CD14-positive monocyte (primary cell): ENCODE measurements around the gene RNGTT. TPM values are rescaled to one million over a fixed set of nuclear protein-coding genes. Genes with fewer than 3 reads are reported as not detected.

Source experiments
- DNase-seq, 3 donors: peaks; one replicate each; pipeline ENCODE4 v3.0.0-alpha.2; 2011 to 2022
- H2AFZ ChIP-seq: 2 replicates; pipeline ENCODE4 v1.6.0; 2012; ENCODE audit warnings: mild to moderate bottlenecking, low read depth, low read length, inconsistent platforms; ENCODE audit not compliant: insufficient read depth, poor library complexity, severe bottlenecking
- H3K27ac ChIP-seq, 2 donors: 1 replicate in 1 of 2; 2 replicates in 1 of 2; pipeline ENCODE4 v1.5.1; 2012 to 2013; ENCODE audit warnings: low read length in 2 of 2, control low read depth in 1 of 2, inconsistent platforms in 1 of 2, low read depth in 1 of 2, mild to moderate bottlenecking in 1 of 2
- H3K27me3 ChIP-seq, 2 donors: one replicate each; pipeline versions ENCODE4 v1.6.0 to v1.6.1; 2011 to 2013; ENCODE audit warnings: low read length in 2 of 2; ENCODE audit not compliant: control insufficient read depth in 2 of 2, insufficient read depth in 2 of 2
- H3K36me3 ChIP-seq, 2 donors: replicated peaks in 1 of 2; 1 replicate in 1 of 2; 2 replicates in 1 of 2; pipeline versions ENCODE4 v1.5.1 to v1.6.1; 2012 to 2013; ENCODE audit warnings: low read length in 2 of 2, control low read depth in 1 of 2, inconsistent platforms in 1 of 2, mild to moderate bottlenecking in 1 of 2; ENCODE audit not compliant: insufficient read depth in 2 of 2, control insufficient read depth in 1 of 2
- H3K4me1 ChIP-seq, 2 donors: 1 replicate in 1 of 2; 2 replicates in 1 of 2; pipeline versions ENCODE4 v1.5.1 to v1.6.1; 2012 to 2013; ENCODE audit warnings: low read length in 2 of 2, control low read depth in 1 of 2, inconsistent platforms in 1 of 2, mild to moderate bottlenecking in 1 of 2, moderate library complexity in 1 of 2; ENCODE audit not compliant: insufficient read depth in 2 of 2, control insufficient read depth in 1 of 2
- H3K4me2 ChIP-seq: replicated peaks from 2 replicates; pipeline ENCODE3; 2012; ENCODE audit warnings: low read length, moderate library complexity, mild to moderate bottlenecking; ENCODE audit not compliant: poor library complexity, severe bottlenecking; ENCODE audit errors: extremely low read depth
- H3K4me3 ChIP-seq, 3 experiments: fragments of 200-600 bp in 1 of 3; sonication (generic) in 1 of 3; replicated peaks in 1 of 3; 1 replicate in 2 of 3; 2 replicates in 1 of 3; pipeline ENCODE4 v1.5.1; 2011 to 2013; ENCODE audit warnings: low read length in 3 of 3, mild to moderate bottlenecking in 3 of 3, control low read depth in 2 of 3, low read depth in 2 of 3, inconsistent platforms in 1 of 3, moderate library complexity in 1 of 3
- H3K79me2 ChIP-seq: 2 replicates; pipeline ENCODE4 v1.6.0; 2012; ENCODE audit warnings: mild to moderate bottlenecking, control low read depth, inconsistent platforms, low read length, moderate library complexity; ENCODE audit not compliant: insufficient read depth
- H3K9ac ChIP-seq: 2 replicates; pipeline ENCODE4 v1.6.0; 2017; ENCODE audit warnings: low read length, mild to moderate bottlenecking; ENCODE audit not compliant: insufficient read depth, poor library complexity, severe bottlenecking
- H3K9me3 ChIP-seq, 2 donors: replicated peaks in 1 of 2; 1 replicate in 1 of 2; 2 replicates in 1 of 2; pipeline versions ENCODE4 v1.5.1 to v1.6.1; 2012 to 2013; ENCODE audit warnings: low read length in 2 of 2, control low read depth in 1 of 2; ENCODE audit not compliant: control insufficient read depth in 1 of 2, insufficient read depth in 1 of 2
- H4K20me1 ChIP-seq: 2 replicates; pipeline ENCODE4 v1.6.0; 2012; ENCODE audit warnings: mild to moderate bottlenecking, low read length, control low read depth, moderate library complexity; ENCODE audit not compliant: insufficient read depth
- H3K27ac Mint-ChIP-seq, 7 donors: one replicate each; pipeline ENCODE4 v1.8.0; 2020; ENCODE audit warnings: mild to moderate bottlenecking in 7 of 7, mixed read lengths in 7 of 7, moderate library complexity in 6 of 7, inconsistent platforms in 2 of 7
- H3K27me3 Mint-ChIP-seq, 3 donors: one replicate each; pipeline ENCODE4 v1.8.0; 2021 to 2022; ENCODE audit warnings: low read depth in 3 of 3, mild to moderate bottlenecking in 3 of 3, mixed read lengths in 3 of 3, moderate library complexity in 3 of 3, inconsistent platforms in 1 of 3
- H3K36me3 Mint-ChIP-seq, 2 donors: one replicate each; pipeline ENCODE4 v1.8.0; 2020; ENCODE audit warnings: mixed read lengths in 2 of 2, inconsistent platforms in 1 of 2, mild to moderate bottlenecking in 1 of 2
- H3K4me1 Mint-ChIP-seq: one replicate; pipeline ENCODE4 v1.8.0; 2020; ENCODE audit warnings: mild to moderate bottlenecking, mixed read lengths
- H3K4me3 Mint-ChIP-seq, 2 donors: one replicate each; pipeline ENCODE4 v1.8.0; 2020; ENCODE audit warnings: mild to moderate bottlenecking in 2 of 2, mixed read lengths in 2 of 2, moderate library complexity in 1 of 2
- H3K9me3 Mint-ChIP-seq, 7 donors: one replicate each; pipeline ENCODE4 v1.8.0; 2020 to 2022; ENCODE audit warnings: mixed read lengths in 7 of 7, mild to moderate bottlenecking in 6 of 7, moderate library complexity in 6 of 7, inconsistent platforms in 2 of 7
- CTCF ChIP-seq: fragments of 200-600 bp; IDR thresholded peaks from one replicate; pipeline ENCODE4 v1.8.0; 2022; ENCODE audit warnings: antibody characterized with exemption, mild to moderate bottlenecking
- WGBS: methylation state at CpG from one replicate; pipeline ENCODE4 v1.1.5; 2013; ENCODE audit warnings: missing lambda C conversion rate; ENCODE audit not compliant: insufficient coverage; 5-methylcytosine and 5-hydroxymethylcytosine counted together
- intact Hi-C, 2 donors: fragments of 100-400 bp; cut with micrococcal nuclease; formaldehyde crosslinking; loops; one replicate each; pipeline versions ENCODE4 v1.15.0 to v1.15.1; 2023
- polyA plus RNA-seq, 3 donors: library from polyadenylated mRNA; depleted of rRNA in 1 of 3; unstranded in 2 of 3; stranded (reverse) in 1 of 3; fragments of 300-500 nt in 2 of 3; fragments of >200 nt in 1 of 3; fragmentation: Illumina TruSeq in 2 of 3; gene quantifications; 1 replicate in 2 of 3; 2 replicates in 1 of 3; pipeline ENCODE4 v1.2.3, GENCODE V29; 2012 to 2021

Gene RNGTT
- polyA plus RNA-seq, 3 donors, result 2.3 to 8.6 (median 5.8) TPM

- WGBS, result no CpG with 5 or more reads among the region's 4 CpGs
- no peaks in the 10 kb centered on the region for H3K36me3 Mint-ChIP-seq
Observed at GRCh38 chr6:88997327-88997726, 33.9 kb upstream of the RNGTT start.

More at GRCh38 chr6:88997327-88997726, 33.9 kb upstream of the RNGTT start:
- no peak overlapping the region for H3K4me3 Mint-ChIP-seq
- intact Hi-C loops, result loop anchor here in 1 of 2 donors (10.0 kb wide), 1 partner anchor 57 kb away; no protein-coding TSS in a partner anchor
- no peaks in the 10 kb centered on the region for H4K20me1 ChIP-seq
- DNase-seq, result no peak
- peaks cover 12 to 15% of the 10 kb centered on the region in 2 donors for H3K4me1 ChIP-seq
- H3K27ac Mint-ChIP-seq, result peak overlapping the region in 1 of 7 donors; percentile 55
- H3K9me3 Mint-ChIP-seq, result peaks cover 0 to 1% (median 0%) of the 10 kb centered on the region in 7 donors
- H3K4me2 ChIP-seq, result no peak overlapping the region
- H3K36me3 ChIP-seq, result no peaks in the 10 kb centered on the region
- H2AFZ ChIP-seq, result no peak overlapping the region
- H3K27me3 Mint-ChIP-seq, result peaks cover 0 to 4% (median 1%) of the 10 kb centered on the region in 3 donors
- H3K4me3 ChIP-seq, result no peak overlapping the region
- no peak for TF ChIP-seq CTCF
- H3K9me3 ChIP-seq, result no peaks in the 10 kb centered on the region
- no peaks in the 10 kb centered on the region for H3K27me3 ChIP-seq
- peaks cover 12% of the 10 kb centered on the region for H3K4me1 Mint-ChIP-seq
- no peaks in the 10 kb centered on the region for H3K79me2 ChIP-seq
- H3K27ac ChIP-seq, result no peak overlapping the region
- no peak overlapping the region for H3K9ac ChIP-seq
